B cell (primary cell): Measurements from ENCODE around the gene KRT77.

Experiments
- EZH2 ChIP-seq: IDR thresholded peaks from 2 replicates; pipeline ENCODE4 v1.6.1; 2012; ENCODE audit warnings: borderline replicate concordance, low read depth, mild to moderate bottlenecking, moderate library complexity, low read length; ENCODE audit not compliant: insufficient read depth, poor library complexity, severe bottlenecking
- TF ChIP-seq, protein P1 (sequence below): fragments of 200-600 bp; IDR thresholded peaks from one replicate; pipeline ENCODE4 v1.8.0; 2022; ENCODE audit warnings: antibody characterized with exemption, mild to moderate bottlenecking

- TF ChIP-seq, protein P1, sequence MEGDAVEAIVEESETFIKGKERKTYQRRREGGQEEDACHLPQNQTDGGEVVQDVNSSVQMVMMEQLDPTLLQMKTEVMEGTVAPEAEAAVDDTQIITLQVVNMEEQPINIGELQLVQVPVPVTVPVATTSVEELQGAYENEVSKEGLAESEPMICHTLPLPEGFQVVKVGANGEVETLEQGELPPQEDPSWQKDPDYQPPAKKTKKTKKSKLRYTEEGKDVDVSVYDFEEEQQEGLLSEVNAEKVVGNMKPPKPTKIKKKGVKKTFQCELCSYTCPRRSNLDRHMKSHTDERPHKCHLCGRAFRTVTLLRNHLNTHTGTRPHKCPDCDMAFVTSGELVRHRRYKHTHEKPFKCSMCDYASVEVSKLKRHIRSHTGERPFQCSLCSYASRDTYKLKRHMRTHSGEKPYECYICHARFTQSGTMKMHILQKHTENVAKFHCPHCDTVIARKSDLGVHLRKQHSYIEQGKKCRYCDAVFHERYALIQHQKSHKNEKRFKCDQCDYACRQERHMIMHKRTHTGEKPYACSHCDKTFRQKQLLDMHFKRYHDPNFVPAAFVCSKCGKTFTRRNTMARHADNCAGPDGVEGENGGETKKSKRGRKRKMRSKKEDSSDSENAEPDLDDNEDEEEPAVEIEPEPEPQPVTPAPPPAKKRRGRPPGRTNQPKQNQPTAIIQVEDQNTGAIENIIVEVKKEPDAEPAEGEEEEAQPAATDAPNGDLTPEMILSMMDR, result no peak
- no peak for TF ChIP-seq EZH2
Observed at GRCh38 chr12:52675301-52675701, 28.0 kb downstream of the KRT77 start.
